Activated T-cell treated with anti-CD3 and anti-CD28 coated beads for 48 hours (primary cell): ENCODE data around the gene ERV3-1.
"Not testable (repeated sequence)": the region's sequence is repeated elsewhere in the genome, so short reads cannot be mapped to it uniquely, and the experiment has no call there.

Source experiments
- DNase-seq: peaks from one replicate; pipeline ENCODE4 v3.0.0-alpha.2; 2020; ENCODE audit warnings: low read depth

The ERV3-1 gene

DNA sequence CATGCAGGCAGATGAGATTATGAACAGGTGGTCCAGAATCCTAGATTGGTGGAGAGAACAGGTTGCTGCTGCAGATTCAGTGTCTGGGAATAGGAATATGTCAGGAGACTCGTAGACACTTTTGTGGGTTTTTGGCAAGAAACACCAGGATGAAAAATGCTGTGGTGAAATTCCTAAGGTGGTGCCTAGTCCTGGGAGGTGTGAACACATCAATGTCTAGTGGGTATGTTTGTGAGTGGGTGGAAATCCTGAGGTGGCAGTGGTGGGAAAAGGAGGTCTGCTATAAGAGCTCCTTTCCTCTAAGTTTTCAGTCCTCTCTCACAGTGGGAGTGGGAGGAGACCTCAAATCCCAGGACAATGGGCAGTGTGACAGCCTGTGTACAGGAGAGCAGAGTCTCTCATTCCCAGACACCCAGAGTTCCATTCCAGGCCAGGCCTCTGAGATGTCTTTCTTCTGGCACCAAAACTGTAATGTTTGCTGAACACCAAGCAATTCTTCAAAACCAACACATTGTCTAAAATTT is 5.1 kb downstream of the ERV3-1 start:
- no peak for DNase-seq

DNA sequence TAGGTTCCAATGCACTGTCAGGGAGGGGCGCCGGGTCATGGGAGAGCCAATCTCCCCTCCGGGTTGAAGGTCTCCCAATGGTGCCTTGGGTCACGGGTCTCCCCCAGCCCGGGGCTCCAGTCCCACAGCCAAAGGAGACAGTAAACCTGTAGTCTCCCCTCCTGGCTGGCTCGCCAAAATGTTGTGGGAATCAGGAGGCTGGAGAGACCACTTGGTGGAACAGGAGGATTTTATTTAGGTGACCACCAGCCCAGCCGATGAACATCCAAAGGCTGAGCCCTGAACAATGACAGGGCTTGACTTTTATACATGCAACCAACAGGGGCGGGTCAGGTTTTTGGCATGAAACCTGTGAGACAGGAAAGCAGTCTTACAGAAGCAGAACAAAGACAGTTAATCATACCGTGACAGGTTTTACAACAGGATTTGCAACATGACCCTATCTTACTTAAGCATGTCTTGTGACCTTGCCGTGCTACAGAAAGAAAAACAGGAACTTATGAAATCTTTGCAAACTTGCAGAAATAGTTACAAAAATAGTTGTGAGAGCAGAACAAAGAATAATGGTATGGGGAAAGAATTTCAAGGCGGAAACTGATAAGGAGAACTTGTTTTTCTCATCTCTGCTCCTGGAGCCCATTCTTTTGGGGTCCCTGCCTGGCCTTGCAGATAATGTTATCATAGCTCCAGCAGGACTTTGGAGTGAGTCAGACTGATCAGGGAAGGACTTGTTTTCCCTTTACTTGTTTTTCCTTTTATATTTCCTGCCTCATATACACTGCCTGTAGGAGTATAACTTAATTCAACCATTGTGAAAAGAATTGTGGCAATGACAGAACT is 7.1 kb downstream of the ERV3-1 start:
- no peak for DNase-seq

DNA sequence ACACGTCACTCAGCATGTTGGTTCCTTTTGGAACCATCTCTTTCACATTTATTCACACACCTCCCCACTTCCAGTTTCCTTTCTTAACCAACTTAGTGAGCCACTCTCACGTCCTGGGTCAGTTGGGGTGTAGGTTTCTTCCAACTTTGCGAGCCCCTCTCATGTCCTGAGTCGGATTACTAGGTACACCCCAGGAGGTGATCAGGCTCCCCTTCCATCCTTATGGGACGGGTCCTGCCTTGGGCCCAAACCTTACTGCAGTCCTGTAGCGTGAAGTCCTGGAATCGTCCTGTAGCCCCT is 7.7 kb downstream of the ERV3-1 start:
- DNase-seq: no peak

DNA sequence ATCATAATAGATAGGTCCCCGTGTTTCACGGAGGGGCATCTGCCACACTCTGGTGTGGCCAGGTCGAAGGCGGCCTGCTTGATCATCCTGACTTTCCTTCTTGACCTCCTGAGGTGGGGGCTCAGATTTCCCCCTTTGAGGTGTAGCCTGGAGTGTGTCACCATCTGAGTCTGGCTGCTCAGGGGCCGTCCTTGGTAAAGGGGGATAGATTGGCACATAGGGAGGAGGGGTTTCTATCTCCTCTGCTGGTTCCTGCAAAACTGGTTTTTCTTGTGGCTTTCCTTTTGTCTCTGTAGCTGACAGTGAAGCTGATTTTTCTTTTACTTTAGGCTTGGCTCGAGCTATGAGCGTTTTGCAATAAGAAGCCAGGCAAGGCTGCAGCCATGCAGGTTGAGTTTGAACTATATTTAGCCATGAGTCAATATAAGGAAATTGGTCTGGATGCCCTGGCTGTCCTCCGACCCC is 8.5 kb downstream of the ERV3-1 start:
- DNase-seq: no peak

DNA sequence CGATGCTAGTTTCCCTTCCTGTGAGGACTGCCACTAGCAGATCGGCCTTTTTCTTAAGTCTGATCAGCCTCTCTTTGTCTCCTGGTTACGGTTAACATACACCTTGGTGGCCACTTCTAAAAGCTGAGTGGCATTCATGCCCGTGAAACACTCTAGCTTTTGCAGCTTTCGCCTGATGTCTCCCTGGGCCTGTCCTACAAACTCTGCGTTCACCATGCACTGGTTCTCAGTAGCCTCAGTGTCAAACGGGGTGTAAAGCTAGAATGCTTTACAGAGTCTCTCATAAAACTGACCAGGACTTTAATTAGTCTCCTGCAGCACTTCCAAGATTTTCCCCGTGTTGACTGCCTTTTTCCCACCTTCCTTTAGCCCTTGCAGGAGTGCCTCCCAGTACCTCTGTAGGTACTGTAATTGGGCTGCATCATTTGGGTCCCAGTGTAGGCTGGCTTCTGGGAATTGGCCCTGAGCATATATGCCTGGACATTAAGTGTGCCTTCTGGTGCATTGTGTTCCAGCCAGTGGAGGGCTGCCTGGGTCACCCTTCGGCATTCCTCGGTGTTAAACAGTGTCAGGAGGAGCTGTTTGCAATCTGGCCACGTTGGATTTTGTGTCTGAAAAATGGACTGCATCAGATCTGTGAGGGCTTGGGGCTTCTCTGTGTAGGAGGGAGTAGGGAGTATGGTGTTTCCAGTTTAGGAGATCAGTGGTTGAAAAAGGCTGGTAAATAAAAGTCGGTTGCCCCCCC is 9.2 kb downstream of the ERV3-1 start:
- no peak for DNase-seq

DNA sequence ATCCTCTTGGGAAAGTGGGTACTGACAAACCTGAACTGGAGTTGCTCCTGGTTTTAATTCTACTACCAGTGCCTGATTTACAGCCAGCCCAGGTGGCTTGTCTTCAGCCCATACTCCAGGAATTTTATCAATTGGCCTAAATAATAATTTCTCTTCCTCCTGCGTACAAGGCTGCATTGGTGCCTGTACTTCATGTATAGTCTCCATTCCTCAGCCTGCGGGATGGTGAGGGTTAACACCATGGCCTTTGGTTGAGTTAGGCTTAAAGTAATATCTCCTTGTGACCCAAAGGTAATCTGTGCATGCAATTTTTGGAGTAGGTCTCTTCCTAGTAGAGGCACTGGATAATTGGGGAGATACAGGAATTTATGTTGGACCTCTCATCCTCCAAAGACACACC is 10.2 kb downstream of the ERV3-1 start:
- no peak for DNase-seq

DNA sequence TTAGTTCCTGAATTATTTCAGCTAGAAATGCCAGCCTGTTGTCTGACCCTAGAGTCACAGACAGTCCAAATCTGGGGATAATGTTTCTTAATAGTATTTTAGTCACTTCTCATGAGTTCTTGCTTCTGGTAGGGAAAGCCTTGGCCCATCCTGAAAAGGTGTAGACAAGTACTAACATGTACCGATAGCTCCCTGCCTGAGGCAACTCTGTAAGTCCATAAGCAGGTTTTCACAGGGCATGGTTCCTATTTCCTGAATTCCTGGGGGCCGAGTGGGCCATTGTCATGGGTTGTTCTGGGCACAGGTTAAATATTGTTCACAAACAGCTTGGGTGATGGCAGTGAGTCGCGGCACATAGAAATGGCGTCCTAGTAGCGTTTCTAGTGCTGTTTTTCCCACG is 12.6 kb downstream of the ERV3-1 start:
- no peak for DNase-seq

DNA sequence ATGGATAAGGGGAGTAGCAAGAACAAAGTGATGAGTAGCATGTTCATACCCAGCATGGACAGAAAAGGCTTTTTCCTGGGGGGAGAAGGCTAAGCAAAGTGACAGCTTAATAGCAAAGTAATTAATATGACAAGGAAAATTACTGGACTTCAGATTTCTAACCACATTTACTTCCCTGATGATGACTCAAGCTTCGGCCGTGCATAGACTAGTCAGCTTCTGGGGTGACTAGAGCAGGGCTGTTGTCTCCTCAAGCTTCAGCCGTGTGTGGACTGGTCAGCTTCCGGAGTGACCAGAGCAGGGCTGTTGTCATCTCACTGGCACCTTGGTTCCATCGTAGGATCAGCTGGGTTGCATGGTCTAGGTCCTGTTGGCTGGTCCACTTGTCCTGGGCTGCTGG is 13.5 kb downstream of the ERV3-1 start:
- no peak for DNase-seq

DNA sequence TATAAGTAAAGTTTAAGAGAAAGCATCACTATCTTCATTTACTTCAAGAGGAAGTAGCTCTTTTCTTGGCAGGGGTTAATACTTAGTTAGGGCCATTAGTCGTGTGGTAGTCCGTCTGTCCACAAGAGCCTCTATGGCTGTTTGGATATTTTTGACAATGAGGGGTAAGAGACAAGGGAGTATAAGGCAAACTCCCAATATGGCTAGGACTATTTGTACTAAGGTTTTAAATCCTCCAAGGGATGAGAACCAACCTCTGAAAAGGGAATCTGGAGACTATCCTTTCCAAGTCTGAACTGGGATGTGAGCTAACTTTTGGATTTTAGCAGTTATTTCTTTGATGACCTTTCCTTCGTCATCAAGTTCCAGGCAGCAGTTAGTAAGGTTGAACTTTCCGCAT is 15.6 kb downstream of the ERV3-1 start, which contains the start of gene ZNF117:
ZNF117 (minus strand) TSS at position 101 of the 400 bp plus-strand sequence.
- DNase-seq: no peak

DNA sequence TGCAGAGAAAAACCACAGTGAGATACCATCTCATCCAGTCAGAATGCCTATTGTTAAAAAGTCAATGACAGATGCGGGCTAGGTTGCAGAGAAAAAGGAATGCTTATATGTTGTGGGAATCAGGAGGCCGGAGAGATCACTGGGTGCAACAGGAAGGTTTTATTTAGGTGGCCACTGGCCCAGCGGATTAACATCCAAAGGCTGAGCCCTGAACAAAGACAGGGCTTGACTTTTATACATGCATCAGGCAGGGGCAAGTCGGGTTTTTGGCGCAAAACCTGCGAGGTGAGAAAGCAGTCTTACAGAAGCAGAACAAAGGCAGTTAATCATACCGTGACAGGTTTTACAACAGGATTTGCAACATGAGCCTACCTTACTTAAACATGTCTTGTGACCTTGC is 16.3 kb downstream of the ERV3-1 start:
- no peak for DNase-seq

DNA sequence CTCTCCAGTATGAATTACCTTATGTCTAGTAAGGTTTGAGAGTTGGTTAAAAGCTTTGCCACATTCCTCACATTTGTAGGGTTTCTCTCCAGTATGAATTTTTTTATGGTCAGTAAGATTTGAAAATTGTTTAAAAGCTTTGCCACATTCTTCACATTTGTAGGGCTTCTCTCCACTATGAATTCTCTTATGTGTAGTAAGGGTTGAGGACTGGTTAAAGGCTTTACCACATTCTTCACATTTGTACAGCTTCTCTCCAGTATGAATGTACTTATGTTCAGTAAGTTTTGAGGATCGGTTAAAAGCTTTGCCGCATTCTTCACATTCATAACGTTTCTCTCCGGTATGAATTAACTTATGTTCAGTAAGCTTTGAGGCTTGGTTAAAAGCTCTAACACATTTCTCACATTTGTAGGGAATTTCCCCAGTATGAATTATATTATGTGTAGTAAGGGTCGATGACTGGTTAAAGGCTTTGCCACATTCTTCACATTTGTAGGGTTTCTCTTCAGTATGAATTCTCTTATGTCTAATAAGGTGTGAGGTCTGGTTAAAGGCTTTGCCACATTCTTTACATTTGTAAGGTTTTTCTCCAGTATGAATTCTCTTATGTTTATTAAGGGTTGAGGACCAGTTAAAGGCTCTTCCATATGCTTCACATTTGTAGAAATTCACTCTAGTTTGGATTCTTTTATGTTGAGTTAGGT is 27.8 kb downstream of the ERV3-1 start:
- no peak for DNase-seq

DNA sequence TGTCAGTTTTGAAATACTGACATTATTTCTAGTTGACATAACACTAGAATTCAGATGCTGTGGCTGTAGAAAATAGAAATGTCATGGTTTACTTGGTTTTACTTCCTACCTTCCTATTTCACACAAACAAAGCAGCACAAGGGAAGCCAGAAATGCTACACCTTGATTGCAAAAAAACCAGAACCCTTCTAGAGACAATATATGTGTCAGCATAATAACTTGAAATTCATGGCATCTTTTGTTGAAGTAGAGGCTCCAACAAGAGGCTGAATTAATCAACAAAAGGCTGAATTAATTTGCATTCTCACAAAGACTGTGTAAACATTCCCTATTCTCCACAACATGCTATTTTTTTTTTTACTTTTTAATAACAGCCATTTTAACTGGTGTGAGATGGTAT is 40.9 kb downstream of the ERV3-1 start:
- DNase-seq: no peak

DNA sequence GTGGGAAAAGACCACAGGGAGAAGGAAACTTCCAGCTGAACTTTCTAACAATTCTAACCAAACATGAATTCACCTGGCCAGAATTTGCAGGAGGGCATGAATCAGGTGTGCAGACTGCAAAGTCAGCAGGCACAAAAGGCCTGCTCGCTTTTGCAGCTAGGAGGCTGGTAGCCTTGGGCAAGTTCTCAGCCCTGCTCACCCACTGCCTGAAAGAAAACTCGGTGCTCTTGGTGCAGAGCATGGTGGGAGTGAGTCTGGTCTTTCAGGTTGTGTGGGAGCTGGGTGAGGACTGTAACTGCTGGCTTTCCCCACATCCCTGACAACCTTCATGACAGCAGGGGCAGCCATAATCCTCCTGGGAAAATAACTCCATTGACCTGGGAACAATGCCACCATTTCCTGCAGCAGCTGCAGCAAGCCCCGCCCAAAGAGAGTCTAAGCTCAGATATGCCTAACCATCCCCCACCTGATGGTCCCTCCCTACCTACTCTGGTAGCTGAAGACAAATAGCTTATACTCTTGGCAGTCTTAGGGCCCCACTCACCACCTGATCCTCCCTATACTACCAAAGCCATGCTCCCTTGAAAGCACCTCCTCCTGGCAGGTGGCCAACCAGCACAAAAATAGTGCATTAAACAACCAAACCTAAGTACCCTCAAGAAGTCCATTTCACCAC is 47.3 kb downstream of the ERV3-1 start:
- no peak for DNase-seq

DNA sequence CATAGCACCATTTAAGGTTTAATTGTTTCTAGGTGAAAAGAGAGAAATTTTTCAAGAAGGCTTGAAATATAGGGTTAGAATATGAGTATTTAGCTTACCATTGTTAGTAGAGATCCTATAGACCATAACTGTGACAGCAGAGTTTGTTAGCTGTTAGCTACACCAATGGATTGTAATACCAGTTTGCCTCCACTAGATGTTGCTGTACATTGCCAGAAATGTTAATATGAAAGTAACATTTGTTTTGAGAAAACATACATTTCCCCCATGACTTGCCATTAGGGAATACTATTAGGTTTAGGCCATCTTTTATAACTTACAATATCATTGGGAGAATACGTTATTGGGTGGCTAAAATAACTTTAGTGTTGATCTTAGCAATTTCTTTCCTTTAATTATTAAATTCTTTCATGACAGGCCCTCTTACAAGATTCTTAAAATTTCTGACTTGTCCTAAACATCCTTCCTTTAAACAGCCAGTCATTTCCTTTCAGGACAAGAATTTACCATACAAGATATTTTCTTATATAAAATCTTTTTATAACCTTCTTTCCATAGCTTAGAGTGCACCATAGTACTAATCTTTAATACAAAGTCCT is 55.1 kb downstream of the ERV3-1 start:
- no peak for DNase-seq

DNA sequence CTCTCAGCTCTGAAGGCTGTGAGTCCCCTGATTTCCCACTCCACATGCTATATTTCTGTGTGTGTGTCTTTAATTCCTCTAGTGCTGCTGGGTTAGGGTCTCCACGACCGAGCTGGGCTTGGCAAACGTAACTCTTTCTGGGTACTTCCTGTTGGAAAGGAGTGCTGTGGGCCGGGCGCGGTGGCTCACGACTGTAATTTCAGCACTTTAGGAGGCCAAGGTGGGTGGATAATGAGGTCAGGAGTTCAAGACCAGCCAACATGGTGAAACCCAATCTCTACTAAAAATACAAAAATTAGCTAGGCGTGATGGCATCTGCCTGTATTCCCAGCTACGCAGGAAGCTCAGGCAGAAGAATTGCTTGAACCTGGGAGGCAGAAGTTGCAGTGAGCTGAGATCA is 55.8 kb downstream of the ERV3-1 start:
- DNase-seq: not testable (repeated sequence)

DNA sequence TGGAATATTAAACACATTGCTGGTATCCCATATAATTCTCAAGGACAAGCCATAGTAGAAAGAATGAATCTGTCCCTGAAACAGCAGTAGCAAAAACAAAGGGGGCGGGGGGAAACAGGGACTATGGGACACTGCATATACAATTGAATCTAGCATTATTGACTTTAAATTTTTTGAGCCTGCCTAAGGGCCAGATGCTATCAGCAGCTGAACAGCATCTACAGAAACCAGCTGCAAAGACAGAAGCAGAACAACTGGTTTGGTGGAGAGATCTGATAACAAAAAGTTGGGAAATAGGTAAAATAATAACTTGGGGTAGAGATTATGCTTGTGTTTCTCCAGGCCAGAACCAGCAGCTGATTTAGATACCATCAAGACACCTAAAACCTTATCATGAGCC is 57.7 kb downstream of the ERV3-1 start:
- not testable (repeated sequence) for DNase-seq

DNA sequence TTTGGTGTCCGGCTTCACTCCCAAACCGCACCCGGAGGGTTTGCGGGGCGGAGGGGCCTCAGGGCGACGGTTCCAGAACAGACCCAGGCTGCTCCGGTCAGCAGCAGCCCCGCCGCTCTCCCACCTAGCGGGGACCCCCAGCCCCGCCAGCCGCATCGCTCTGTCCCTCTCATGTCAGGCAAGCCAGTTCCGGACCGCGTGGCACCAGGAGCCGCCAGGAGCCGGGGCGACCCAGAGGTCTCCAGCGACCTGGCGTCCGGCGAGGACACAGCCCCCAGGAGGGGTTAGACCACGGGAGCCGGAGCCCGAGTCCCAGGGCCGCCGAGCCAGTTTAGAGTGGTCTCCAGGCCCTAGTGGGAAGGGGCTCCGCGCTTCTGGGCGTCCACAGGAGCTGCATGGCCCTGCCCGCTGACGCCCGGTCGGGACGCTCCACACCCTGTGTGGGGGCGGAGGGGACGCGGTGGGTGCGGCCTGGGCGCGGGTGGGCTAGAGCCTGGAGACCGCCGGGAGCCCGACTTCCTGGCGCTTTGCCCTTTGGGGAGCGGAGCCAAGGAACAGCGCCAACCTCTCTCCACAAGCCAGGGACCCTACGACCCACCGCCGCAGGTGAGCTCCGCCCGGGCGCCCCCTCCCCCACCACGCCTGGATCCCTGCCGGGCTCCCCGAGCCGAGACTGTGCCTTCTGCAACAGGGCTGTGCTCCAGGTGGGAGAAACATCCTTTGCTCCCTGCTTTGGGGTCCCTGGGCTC is 59.1 kb downstream of the ERV3-1 start:
- DNase-seq: no peak

DNA sequence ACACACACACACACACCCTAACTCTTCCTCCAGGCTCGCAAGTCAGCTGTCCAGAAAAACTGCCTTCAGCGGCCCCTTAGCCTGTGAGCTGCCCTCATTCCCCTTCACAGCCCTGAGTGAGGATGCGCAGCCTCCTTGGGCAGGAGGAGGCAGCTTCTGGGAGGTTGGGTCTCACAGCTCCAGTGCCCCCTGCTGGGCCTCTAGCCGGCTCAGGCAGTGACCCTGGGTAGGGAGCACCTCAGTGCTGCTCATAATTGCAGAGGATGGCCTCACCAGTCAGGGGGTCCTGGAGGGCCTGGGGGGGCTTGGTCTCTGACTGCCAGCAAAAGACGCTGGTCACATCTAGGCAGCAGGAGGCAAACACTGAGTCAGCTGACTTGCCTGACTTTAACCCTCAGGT is 59.7 kb downstream of the ERV3-1 start:
- peak; percentile 13 for DNase-seq

DNA sequence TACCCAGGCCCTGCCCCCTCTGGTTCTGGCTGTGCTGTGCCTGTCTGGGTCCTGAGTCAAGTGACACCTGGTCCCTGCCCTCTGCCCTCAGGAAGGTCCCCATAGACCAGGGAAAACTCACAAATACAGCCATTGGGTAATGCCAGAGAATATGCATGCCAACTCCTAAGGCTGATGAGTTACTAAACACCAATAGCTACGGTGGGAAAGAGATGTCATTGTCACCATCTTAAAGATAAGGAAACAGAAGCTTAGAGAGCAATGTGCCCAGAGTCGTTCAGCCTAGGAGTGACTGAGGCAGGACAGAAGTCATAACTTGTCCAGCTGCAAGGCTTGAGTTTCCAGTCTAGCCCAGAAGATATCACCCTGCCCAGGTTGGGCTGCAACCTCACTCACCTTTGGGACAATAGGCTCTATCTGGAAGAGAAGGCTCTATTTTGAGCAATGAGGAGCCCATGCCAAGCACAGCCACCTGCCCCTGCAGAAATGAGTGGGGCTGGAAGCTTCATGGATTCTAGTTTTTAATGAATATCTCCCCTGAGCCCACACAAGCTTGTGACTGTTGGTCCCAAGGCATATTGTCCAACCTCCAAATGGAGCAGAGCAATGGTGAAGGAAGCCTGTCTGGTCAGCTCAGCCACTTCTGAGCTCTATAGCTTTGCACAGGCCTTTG is 60.8 kb downstream of the ERV3-1 start:
- no peak for DNase-seq
